Tibial nerve (tissue), 3 donors: ENCODE results near the gene CHL1.

Experiments
- CTCF ChIP-seq, 5 experiments: fragments of 200-600 bp in 3 of 5; fragments of 450-650 bp in 2 of 5; sonication (generic) in 3 of 5; IDR thresholded peaks; one replicate each; pipeline ENCODE4 v1.5.1; 2016 to 2019; ENCODE audit warnings: antibody characterized with exemption in 5 of 5, mild to moderate bottlenecking in 3 of 5, moderate library complexity in 2 of 5
- POLR2A ChIP-seq, 2 donors: fragments of 450-650 bp; IDR thresholded peaks; one replicate each; pipeline ENCODE4 v1.6.1; 2017; ENCODE audit warnings: antibody characterized with exemption in 2 of 2, mild to moderate bottlenecking in 2 of 2, moderate library complexity in 2 of 2

- TF ChIP-seq POLR2A (IDR thresholded peaks at IDR 0.05) (no peak), CTCF (IDR thresholded peaks at IDR 0.05) (no peak)
Measured at GRCh38 chr3:247916-248315, 51.4 kb downstream of the CHL1 start.
